Epithelial cell of esophagus (primary cell): Measurements from ENCODE around the gene CCDC159.

ENCODE experiments used
- DNase-seq: peaks from one replicate; pipeline ENCODE4 v3.0.0; 2010; ENCODE audit warnings: low read depth
- H3K4me3 ChIP-seq: 2 replicates; pipeline ENCODE4 v1.5.1; 2011; ENCODE audit warnings: mild to moderate bottlenecking, low read length, control low read depth
- CTCF ChIP-seq: IDR thresholded peaks from 2 replicates; pipeline ENCODE4 v1.5.1; 2011; ENCODE audit warnings: low read depth, mild to moderate bottlenecking, low read length, control low read depth, inconsistent platforms; ENCODE audit not compliant: insufficient read depth; ENCODE audit errors: missing control alignments

Gene CCDC159

DNA sequence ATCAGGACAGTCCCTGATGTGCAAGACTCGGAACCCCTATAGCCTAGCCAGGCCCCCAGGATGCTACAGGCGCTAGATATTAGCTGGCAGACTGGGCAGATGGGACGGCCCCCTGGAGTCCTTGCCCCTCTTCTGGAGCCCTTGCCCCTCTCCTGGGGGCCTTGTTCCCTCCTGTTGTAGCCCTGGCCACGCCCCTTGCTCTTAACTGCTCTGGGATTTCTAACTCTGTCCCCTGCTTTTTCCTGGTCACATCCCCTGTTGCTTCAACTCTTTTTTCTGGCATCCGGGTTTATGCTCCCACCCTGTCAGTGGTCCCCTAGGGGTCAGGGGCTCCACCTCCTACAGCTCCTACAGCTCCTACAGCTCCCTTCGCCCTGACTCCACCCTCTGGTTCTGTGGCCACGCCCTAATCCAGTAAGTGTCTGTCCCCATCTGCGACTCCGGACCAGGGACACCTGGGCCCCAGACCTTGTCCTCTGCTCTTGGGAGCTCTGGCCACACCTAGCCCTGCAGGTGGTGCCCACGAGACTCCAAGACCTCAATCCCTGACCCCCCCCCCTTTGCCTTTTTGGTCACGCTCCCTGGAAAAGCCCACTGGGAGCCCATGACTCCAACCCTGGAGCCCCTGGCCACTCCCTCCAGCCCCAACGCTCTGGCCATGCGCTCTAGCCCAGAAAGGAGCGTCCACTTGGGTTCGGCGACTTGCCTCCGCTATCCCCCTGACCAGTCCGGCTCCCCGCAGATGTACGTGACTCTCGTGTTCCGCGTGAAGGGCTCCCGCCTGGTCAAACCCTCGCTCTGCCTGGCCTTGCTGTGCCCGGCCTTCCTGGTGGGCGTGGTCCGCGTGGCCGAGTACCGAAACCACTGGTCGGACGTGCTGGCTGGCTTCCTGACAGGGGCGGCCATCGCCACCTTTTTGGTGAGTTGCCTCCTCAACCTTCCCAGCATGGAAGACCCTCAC lies 15.7 kb downstream of the CCDC159 start:
- H3K4me3 ChIP-seq: no peak overlapping the region
- DNase-seq: no peak
- TF ChIP-seq CTCF: no peak

GRCh38 chr19:11363881-11364280 lies 17.6 kb downstream of the CCDC159 start:
- DNase-seq: no peak
- no peak overlapping the region for H3K4me3 ChIP-seq
- no peak for TF ChIP-seq CTCF

GRCh38 chr19:11364296-11364904 lies 18.1 kb downstream of the CCDC159 start:
- TF ChIP-seq CTCF: no peak
- DNase-seq: no peak
- H3K4me3 ChIP-seq: no peak overlapping the region

DNA sequence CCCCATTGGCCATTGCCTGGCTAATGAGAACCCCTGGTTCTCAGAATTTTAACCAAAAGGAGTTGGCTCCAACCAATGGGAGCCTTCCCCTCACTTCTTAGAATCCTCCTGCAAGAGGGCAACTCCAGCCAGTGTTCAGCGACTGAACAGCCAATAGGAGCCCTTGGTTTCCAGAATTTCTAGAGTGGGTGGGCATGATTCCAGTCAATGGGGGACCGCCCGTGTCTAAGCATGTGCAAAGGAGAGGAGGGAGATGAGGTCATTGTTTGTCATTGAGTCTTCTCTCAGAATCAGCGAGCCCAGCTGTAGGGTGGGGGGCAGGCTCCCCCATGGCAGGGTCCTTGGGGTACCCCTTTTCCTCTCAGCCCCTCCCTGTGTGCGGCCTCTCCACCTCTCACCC lies 18.6 kb downstream of the CCDC159 start:
- DNase-seq: no peak
- TF ChIP-seq CTCF: no peak
- no peak overlapping the region for H3K4me3 ChIP-seq

- no peak for TF ChIP-seq CTCF
- no peak for DNase-seq
Measured at GRCh38 chr19:11365557-11366117, 19.3 kb downstream of the CCDC159 start.

GRCh38 chr19:11367528-11367927 lies 21.2 kb downstream of the CCDC159 start:
- no peak overlapping the region for H3K4me3 ChIP-seq
- no peak for TF ChIP-seq CTCF
- DNase-seq: no peak

More at GRCh38 chr19:11365557-11366117, 19.3 kb downstream of the CCDC159 start:
- H3K4me3 ChIP-seq: no peak overlapping the region

DNA sequence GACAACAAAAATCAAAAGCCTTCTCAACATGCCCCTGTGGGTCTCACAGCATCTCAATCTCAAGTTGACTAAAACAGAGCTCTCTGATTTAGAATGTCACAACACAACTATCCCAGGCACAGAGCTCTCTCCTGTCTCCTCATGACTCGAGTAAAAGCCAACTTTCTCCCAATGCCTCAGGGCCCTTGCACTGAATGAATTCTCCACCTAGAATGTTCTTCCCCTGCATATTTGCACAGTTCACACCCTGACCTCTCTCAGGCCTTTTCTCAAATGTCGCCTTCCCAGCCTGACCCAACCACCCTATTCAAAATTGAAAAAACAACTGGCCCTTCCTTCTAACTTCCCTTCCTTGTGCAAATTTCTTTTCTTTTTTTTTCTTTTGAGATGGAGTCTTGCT lies 24.4 kb downstream of the CCDC159 start:
- H3K4me3 ChIP-seq: no peak overlapping the region
- DNase-seq: no peak
- TF ChIP-seq CTCF: no peak
